ENCODE measurements around the gene CCDC40. TPM values are rescaled to one million over a fixed set of nuclear protein-coding genes. Genes with fewer than 3 reads are reported as not detected.

The CCDC40 gene, protein sequence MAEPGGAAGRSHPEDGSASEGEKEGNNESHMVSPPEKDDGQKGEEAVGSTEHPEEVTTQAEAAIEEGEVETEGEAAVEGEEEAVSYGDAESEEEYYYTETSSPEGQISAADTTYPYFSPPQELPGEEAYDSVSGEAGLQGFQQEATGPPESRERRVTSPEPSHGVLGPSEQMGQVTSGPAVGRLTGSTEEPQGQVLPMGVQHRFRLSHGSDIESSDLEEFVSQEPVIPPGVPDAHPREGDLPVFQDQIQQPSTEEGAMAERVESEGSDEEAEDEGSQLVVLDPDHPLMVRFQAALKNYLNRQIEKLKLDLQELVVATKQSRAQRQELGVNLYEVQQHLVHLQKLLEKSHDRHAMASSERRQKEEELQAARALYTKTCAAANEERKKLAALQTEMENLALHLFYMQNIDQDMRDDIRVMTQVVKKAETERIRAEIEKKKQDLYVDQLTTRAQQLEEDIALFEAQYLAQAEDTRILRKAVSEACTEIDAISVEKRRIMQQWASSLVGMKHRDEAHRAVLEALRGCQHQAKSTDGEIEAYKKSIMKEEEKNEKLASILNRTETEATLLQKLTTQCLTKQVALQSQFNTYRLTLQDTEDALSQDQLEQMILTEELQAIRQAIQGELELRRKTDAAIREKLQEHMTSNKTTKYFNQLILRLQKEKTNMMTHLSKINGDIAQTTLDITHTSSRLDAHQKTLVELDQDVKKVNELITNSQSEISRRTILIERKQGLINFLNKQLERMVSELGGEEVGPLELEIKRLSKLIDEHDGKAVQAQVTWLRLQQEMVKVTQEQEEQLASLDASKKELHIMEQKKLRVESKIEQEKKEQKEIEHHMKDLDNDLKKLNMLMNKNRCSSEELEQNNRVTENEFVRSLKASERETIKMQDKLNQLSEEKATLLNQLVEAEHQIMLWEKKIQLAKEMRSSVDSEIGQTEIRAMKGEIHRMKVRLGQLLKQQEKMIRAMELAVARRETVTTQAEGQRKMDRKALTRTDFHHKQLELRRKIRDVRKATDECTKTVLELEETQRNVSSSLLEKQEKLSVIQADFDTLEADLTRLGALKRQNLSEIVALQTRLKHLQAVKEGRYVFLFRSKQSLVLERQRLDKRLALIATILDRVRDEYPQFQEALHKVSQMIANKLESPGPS
- 8.3 TPM for total RNA-seq

DNA sequence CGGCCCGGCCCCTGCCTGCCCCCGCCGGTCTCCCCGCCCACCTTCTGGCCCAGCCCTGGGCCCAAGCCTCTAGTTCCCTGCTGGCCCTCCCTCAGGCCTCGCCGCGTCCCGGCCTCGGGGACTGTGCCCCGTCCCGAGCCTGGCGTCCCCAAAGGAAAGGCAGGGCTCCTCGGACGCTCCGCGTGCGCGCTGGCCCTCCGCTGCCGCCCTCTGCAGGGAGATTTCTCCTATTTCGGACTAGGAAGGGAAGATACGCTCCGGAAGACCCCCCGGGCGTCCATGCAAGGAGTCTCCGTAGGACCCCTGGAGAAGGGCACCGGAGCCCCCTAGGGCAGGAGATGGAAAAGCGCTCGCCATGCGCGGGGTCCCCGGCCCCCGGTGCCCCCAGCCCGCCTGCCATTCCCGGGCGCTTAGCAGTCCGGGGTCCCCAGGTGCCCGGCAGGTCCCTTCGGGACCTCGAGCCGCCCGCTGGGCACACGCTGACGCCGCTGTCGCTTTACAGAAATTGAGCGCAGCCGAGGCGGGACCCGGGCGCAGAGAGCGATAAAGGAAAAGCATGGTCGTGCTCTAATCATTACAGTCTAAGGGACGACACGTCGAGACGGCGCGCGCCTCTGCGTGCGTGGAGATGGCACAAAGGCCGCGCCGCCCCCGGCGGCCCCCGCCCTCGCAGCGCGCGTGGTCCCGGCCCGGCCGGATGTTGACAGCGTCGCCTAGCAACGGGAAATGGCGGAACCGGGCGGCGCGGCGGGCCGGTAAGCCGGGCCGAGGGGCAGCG, at the start of gene CCDC40:
Gene CCDC40 (plus strand): TSS at position 706 of the 778 bp plus-strand sequence. CDS start 21 bp downstream, at position 727.

DNA sequence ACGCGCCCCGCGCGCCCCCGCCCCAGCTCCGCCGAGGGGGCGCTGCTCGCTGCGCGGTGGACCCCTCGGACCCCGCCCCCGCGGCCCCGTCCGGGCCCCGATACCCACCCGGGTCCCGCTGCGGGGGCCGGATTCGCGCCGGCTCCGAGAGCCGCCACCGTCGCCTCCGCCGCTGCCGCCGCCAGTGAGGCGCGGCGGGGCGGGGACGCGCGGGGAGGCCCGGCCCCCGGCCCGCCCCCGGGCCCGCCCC, 830 bp upstream of the CCDC40 start, which contains the start of gene TBC1D16:
Gene TBC1D16 (minus strand): TSS at position 186 of the 250 bp plus-strand sequence. CDS start 22,325 bp downstream, outside the sequence.

DNA sequence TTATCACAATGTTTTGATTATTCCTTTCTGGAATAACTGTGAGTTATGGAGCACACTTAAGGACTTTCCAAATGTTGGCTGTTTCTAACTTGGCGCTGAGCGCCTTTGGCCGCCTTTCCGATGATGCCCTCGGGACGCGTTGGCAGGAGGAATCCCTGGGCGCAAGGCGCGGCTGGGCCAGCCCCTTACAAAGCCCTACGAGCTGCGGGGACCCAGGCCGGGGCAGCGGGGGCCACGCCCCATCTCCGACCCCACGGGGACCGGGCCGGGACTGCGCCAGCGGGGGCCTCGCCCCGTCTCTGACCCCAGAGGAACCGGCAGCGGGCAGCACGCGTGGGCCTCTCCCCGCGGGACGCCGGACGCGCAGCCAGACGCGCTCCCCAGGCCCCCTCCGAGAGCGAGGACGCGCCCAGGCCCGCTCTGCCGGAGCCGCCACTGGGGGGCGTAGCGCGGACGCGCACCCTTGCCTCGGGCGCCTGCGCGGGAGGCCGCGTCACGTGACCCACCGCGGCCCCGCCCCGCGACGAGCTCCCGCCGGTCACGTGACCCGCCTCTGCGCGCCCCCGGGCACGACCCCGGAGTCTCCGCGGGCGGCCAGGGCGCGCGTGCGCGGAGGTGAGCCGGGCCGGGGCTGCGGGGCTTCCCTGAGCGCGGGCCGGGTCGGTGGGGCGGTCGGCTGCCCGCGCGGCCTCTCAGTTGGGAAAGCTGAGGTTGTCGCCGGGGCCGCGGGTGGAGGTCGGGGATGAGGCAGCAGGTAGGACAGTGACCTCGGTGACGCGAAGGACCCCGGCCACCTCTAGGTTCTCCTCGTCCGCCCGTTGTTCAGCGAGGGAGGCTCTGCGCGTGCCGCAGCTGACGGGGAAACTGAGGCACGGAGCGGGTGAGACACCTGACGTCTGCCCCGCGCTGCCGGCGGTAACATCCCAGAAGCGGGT, 64.8 kb downstream of the CCDC40 start, which contains the start of gene GAA:
Gene GAA (plus strand): TSS at position 571 of the 935 bp plus-strand sequence. CDS start 3,006 bp downstream, outside the sequence.

GRCh38 chr17:80147035-80147822, 110.8 kb downstream of the CCDC40 start, which contains the start of gene EIF4A3:
Gene EIF4A3, minus strand, starts transcription at chr17:80147128. Its CDS starts 167 bp downstream, at chr17:80146961.

Small RNA genes lying within 50 kb of the gene (small RNA-seq; reads per million reads assigned to genes)
- gene AC087741.2 (ENCODE audit: low replicate concordance) (not detected), gene MIR1268B (ENCODE audit: low replicate concordance) (not detected)

Other genes starting within 250 kb of the CCDC40 start
- 13.2 TPM for gene CBX8, start 239.6 kb upstream of the CCDC40 start, total RNA-seq
- 19.4 TPM for gene CBX4, start 197.2 kb upstream of the CCDC40 start, total RNA-seq
- gene TBC1D16, start 770 bp upstream of the CCDC40 start, total RNA-seq, result 34.4 TPM
- 46.0 TPM for gene GAA, start 64.9 kb downstream of the CCDC40 start, total RNA-seq
- gene EIF4A3, start 110.5 kb downstream of the CCDC40 start, total RNA-seq, result 73.0 TPM
- gene CARD14, start 133.4 kb downstream of the CCDC40 start, total RNA-seq, result 0.82 TPM
- 27.5 TPM for gene SGSH, start 183.7 kb downstream of the CCDC40 start, total RNA-seq
- 32.6 TPM for gene SLC26A11, start 183.8 kb downstream of the CCDC40 start, total RNA-seq
- gene RNF213, start 224.2 kb downstream of the CCDC40 start, total RNA-seq, result 110 TPM

Data from metanephros (tissue), 2 donors.